Measurements from ENCODE around the gene TUT7. TPM values are rescaled to one million over a fixed set of nuclear protein-coding genes. Genes with fewer than 3 reads are reported as not detected.
"Not testable (repeated sequence)": the region's sequence is repeated elsewhere in the genome, so short reads cannot be mapped to it uniquely, and the experiment has no call there.

TUT7 gene
- total and polyA plus RNA-seq, 8 donors: 11.9 to 143 (median 46.2) TPM

DNA sequence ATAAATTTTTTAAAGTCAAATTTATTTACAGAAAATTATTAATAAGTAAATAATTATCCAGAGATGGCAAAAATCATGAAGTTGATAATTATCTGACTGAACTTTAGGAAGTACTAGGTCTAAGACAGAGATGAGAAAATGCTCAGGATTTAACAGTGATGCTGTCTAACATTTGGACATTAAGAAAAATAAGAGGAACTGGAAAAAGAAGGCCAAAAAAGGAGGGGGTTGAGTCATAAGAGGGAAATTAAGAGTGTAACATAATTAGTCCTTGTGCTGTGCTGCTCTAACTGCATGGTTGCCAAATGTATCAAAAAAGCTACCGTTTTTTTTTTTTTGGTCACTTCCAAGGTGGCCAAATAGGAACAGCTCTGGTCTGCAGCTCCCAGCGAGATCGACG lies 35.4 kb upstream of the TUT7 start:
- Histone ChIP-seq H3K9me3 (peaks cover 0 to 2% (median 0%) of the 10 kb centered on the region in 4 donors), H3K36me3 (no peaks in the 10 kb centered on the region), H3K27ac (no peak overlapping the region), H3K27me3 (peaks cover 0 to 4% (median 0%) of the 10 kb centered on the region in 3 donors), H3K4me1 (peaks cover 0 to 6% (median 0%) of the 10 kb centered on the region in 4 donors), H3K4me3 (no peak overlapping the region)
- 89 to 95% (median 93%) methylated on average over 4 of the region's 4 CpGs for WGBS, 5 donors
- no peak for TF ChIP-seq CTCF (IDR thresholded peaks at IDR 0.05)
- TF ChIP-seq POLR2AphosphoS5 (IDR thresholded peaks at IDR 0.05): no peak
- TF ChIP-seq POLR2A (IDR thresholded peaks at IDR 0.05): no peak
- no peak for TF ChIP-seq EP300 (IDR thresholded peaks at IDR 0.05)
- intact Hi-C loops (cut with DNase I; ENCODE audit: low total_unique reads): no loop called here
- DNase-seq: no peak

DNA sequence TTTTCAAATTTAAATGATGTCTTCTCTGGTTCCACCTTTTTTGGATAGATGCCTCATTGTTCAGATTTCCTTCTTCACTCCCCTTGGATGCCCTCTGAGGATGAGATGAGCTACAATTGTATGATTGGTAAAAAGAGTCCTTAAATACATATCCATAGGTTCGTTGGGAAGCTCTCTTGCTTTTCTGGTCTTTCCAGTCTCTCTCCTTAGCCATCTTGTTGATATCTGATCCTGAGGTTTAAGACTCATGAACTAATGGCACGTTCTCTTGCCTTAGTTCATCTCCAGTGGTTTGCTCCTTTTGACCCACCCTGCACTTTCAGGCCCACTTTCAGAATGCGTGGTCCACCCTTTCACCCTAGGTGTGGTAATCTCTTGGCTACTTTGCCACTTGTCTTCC lies 33.2 kb upstream of the TUT7 start:
- Histone ChIP-seq H3K4me1 (peaks cover 0 to 6% (median 0%) of the 10 kb centered on the region in 4 donors), H3K27ac (no peak overlapping the region), H3K9me3 (peaks cover 0 to 17% (median 6%) of the 10 kb centered on the region in 4 donors), H3K27me3 (peaks cover 0 to 4% (median 0%) of the 10 kb centered on the region in 3 donors), H3K36me3 (no peaks in the 10 kb centered on the region), H3K4me3 (no peak overlapping the region)
- TF ChIP-seq EP300 (IDR thresholded peaks at IDR 0.05) (no peak), POLR2AphosphoS5 (IDR thresholded peaks at IDR 0.05) (no peak), CTCF (IDR thresholded peaks at IDR 0.05) (no peak), POLR2A (IDR thresholded peaks at IDR 0.05) (no peak)
- DNase-seq: no peak
- intact Hi-C loops (cut with DNase I; ENCODE audit: low total_unique reads): no loop called here
- 37 to 49% (median 41%) methylated on average over 3 of the region's 3 CpGs for WGBS, 5 donors

- intact Hi-C loops (cut with DNase I; ENCODE audit: low total_unique reads); H3K27ac ChIP-seq; H3K4me3 ChIP-seq; H3K36me3 ChIP-seq; H3K4me1 ChIP-seq; DNase-seq; H3K27me3 ChIP-seq: not testable (repeated sequence)
- peaks cover 0 to 17% (median 6%) of the 10 kb centered on the region in 4 donors for H3K9me3 ChIP-seq
- WGBS, 5 donors: 70 to 84% (median 73%) methylated on average over 10 to 11 of the region's 11 CpGs
Measured at GRCh38 chr9:86383000-86383399, 28.8 kb upstream of the TUT7 start.

- intact Hi-C loops (cut with DNase I; ENCODE audit: low total_unique reads): no loop called here
- TF ChIP-seq EP300 (IDR thresholded peaks at IDR 0.05) (no peak), CTCF (IDR thresholded peaks at IDR 0.05) (no peak), POLR2AphosphoS5 (IDR thresholded peaks at IDR 0.05) (no peak), POLR2A (IDR thresholded peaks at IDR 0.05) (no peak)
Measured at GRCh38 chr9:86376016-86376415, 21.8 kb upstream of the TUT7 start.

DNA sequence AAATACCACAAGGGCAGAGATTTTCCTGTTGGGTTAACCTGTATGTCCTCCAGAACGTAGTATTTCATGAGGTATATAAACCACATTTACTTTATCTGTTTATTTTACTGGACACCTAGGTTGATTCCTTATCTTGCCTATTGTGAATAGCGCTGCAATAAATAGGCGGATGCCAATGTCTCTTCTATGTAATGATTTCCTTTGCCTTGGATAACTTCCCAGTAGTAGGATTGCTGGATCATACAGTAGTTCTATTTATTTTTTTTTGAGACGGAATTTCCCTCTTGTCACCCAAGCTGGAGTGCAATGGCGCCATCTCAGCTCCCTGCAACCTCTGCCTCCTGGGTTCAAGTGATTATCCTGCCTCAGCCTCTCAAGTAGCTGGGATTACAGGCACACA lies 15.6 kb upstream of the TUT7 start:
- WGBS, 5 donors: 52 to 69% (median 61%) methylated on average over 5 of the region's 5 CpGs
- Histone ChIP-seq H3K4me3 (no peak overlapping the region), H3K4me1 (no peaks in the 10 kb centered on the region), H3K9me3 (peaks cover 3 to 39% (median 30%) of the 10 kb centered on the region in 4 donors), H3K36me3 (no peaks in the 10 kb centered on the region), H3K27ac (no peak overlapping the region), H3K27me3 (no peaks in the 10 kb centered on the region)
- no peak for DNase-seq
- intact Hi-C loops (cut with DNase I; ENCODE audit: low total_unique reads): no loop called here
- TF ChIP-seq EP300 (IDR thresholded peaks at IDR 0.05): no peak
- TF ChIP-seq POLR2A (IDR thresholded peaks at IDR 0.05): no peak
- TF ChIP-seq CTCF (IDR thresholded peaks at IDR 0.05): no peak
- TF ChIP-seq POLR2AphosphoS5 (IDR thresholded peaks at IDR 0.05): no peak

More at GRCh38 chr9:86376016-86376415, 21.8 kb upstream of the TUT7 start:
- Histone ChIP-seq H3K36me3 (no peaks in the 10 kb centered on the region), H3K4me1 (no peaks in the 10 kb centered on the region), H3K9me3 (peaks cover 0 to 18% (median 14%) of the 10 kb centered on the region in 4 donors), H3K4me3 (no peak overlapping the region), H3K27ac (no peak overlapping the region), H3K27me3 (no peaks in the 10 kb centered on the region)
- WGBS, 5 donors: 84 to 95% (median 92%) methylated on average over 5 of the region's 5 CpGs
- no peak for DNase-seq
